Tibial nerve (tissue), 4 donors: ENCODE measurements around the gene OLFM2.

Experiments
- CTCF ChIP-seq, 5 experiments: fragments of 200-600 bp in 3 of 5; fragments of 450-650 bp in 2 of 5; sonication (generic) in 3 of 5; IDR thresholded peaks; one replicate each; pipeline ENCODE4 v1.5.1; 2016 to 2019; ENCODE audit warnings: antibody characterized with exemption in 5 of 5, mild to moderate bottlenecking in 3 of 5, moderate library complexity in 2 of 5
- EP300 ChIP-seq, 2 donors: sonication (generic); formaldehyde crosslinking; IDR thresholded peaks; one replicate each; pipeline ENCODE4 v1.6.1; 2017; ENCODE audit warnings: antibody characterized with exemption in 2 of 2, mild to moderate bottlenecking in 1 of 2

DNA sequence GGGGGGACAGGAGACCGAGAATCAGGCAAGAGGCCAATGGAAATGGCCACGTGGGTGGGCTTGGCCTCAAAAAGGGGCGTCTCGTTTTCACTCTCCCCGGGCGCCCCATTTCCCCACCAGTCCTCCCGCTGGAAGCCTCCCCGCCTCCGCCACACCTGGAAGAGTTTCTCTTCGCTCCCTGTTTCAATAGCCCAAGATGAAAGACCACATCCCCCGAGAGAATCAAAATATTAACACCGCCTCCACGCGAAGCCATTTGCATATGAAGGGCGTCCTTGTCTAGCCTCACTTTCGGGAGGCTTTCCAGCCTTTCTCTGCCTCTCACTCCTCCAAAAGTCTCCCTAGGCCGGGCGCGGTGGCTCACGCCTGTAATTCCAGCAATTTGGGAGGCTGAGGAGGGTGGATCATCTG lies 691 bp upstream of the OLFM2 start:
- TF ChIP-seq CTCF (IDR thresholded peaks at IDR 0.05), result no peak
- no peak for TF ChIP-seq EP300 (IDR thresholded peaks at IDR 0.05)
